SK-N-SH treated with all-trans-retinoic acid at 6 μM for 48 hours (cell line): Measurements from ENCODE around the gene DBF4.

Experiments used
- ATAC-seq: fragments of 200-7000 bp; cut with Tn5 transposase; 3 replicates; pipeline ENCODE4 v1.9.1; 2020; ENCODE audit warnings: mild to moderate bottlenecking, moderate library complexity
- ARNTL ChIP-seq: fragments of 450-650 bp; formaldehyde crosslinking; IDR thresholded peaks from 2 replicates; pipeline ENCODE4 v1.5.0; 2020; ENCODE audit warnings: low read depth, mild to moderate bottlenecking, moderate library complexity, borderline replicate concordance
- BACH2 ChIP-seq: fragments of 250-450 bp; sonication (Bioruptor Pico); IDR thresholded peaks from 2 replicates; pipeline ENCODE4 v1.9.0; 2021; ENCODE audit warnings: mild to moderate bottlenecking, borderline replicate concordance
- CSDC2 ChIP-seq: fragments of 250-450 bp; sonication (Bioruptor Pico); IDR thresholded peaks from 2 replicates; pipeline ENCODE4 v1.5.0; 2020; ENCODE audit warnings: mild to moderate bottlenecking, moderate library complexity
- ESRRG ChIP-seq: fragments of 250-450 bp; sonication (Bioruptor Pico); IDR thresholded peaks from 2 replicates; pipeline ENCODE4 v1.6.1; 2021; ENCODE audit warnings: mild to moderate bottlenecking
- GLIS3 ChIP-seq: fragments of 250-450 bp; sonication (Bioruptor Pico); IDR thresholded peaks from 2 replicates; pipeline ENCODE4 v1.5.0; 2020; ENCODE audit warnings: mild to moderate bottlenecking, moderate library complexity
- ISL1 ChIP-seq: fragments of 250-450 bp; sonication (Bioruptor Pico); IDR thresholded peaks from 2 replicates; pipeline ENCODE4 v2.1.2; 2022; ENCODE audit warnings: mild to moderate bottlenecking, moderate library complexity
- OSR1 ChIP-seq: fragments of 250-450 bp; sonication (Bioruptor Pico); IDR thresholded peaks from 2 replicates; pipeline ENCODE4 v1.8.0; 2022; ENCODE audit warnings: moderate library complexity, mild to moderate bottlenecking, inconsistent platforms
- PPARA ChIP-seq: fragments of 250-450 bp; sonication (Bioruptor Pico); IDR thresholded peaks from 2 replicates; pipeline ENCODE4 v1.5.0; 2020; ENCODE audit warnings: mild to moderate bottlenecking, borderline replicate concordance
- RARB ChIP-seq: fragments of 250-450 bp; sonication (Bioruptor Pico); IDR thresholded peaks from 2 replicates; pipeline ENCODE4 v1.8.0; 2021; ENCODE audit warnings: mild to moderate bottlenecking, moderate library complexity
- SNAI2 ChIP-seq: fragments of 250-450 bp; sonication (Bioruptor Pico); IDR thresholded peaks from 2 replicates; pipeline ENCODE4 v1.5.0; 2020; ENCODE audit warnings: mild to moderate bottlenecking, moderate library complexity
- TCF4 ChIP-seq: fragments of 250-450 bp; sonication (Bioruptor Pico); IDR thresholded peaks from 2 replicates; pipeline ENCODE4 v1.8.0; 2021; ENCODE audit warnings: mild to moderate bottlenecking, moderate library complexity, borderline replicate concordance
- TOX ChIP-seq: fragments of 250-450 bp; sonication (Bioruptor Pico); IDR thresholded peaks from 2 replicates; pipeline ENCODE4 v1.8.0; 2021; ENCODE audit warnings: mild to moderate bottlenecking, moderate library complexity, borderline replicate concordance
- ZC3H10 ChIP-seq: fragments of 250-450 bp; sonication (Bioruptor Pico); IDR thresholded peaks from 2 replicates; pipeline ENCODE4 v1.5.1; 2021; ENCODE audit warnings: mild to moderate bottlenecking, moderate library complexity
- ZFP3 ChIP-seq: fragments of 250-450 bp; sonication (Bioruptor Pico); IDR thresholded peaks from 2 replicates; pipeline ENCODE4 v1.5.0; 2020; ENCODE audit warnings: mild to moderate bottlenecking, moderate library complexity
- ZFP30 ChIP-seq: fragments of 450-650 bp; formaldehyde crosslinking; IDR thresholded peaks from 2 replicates; pipeline ENCODE4 v1.5.0; 2022; ENCODE audit warnings: mild to moderate bottlenecking, moderate library complexity
- ZNF565 ChIP-seq: fragments of 450-650 bp; formaldehyde crosslinking; conservative IDR thresholded peaks from 2 replicates; pipeline ENCODE4 v1.5.0; 2020; ENCODE audit warnings: low read depth, mild to moderate bottlenecking, moderate library complexity
- ZNF8 ChIP-seq: fragments of 450-650 bp; formaldehyde crosslinking; IDR thresholded peaks from 2 replicates; pipeline ENCODE4 v1.5.0; 2020; ENCODE audit warnings: mild to moderate bottlenecking, moderate library complexity
- TF ChIP-seq, protein P1 (sequence below): fragments of 250-450 bp; sonication (Bioruptor Pico); IDR thresholded peaks from 2 replicates; pipeline ENCODE4 v1.5.0; 2020; ENCODE audit warnings: mild to moderate bottlenecking, moderate library complexity
- TF ChIP-seq, protein P2 (sequence below): fragments of 250-450 bp; sonication (Bioruptor Pico); IDR thresholded peaks from 2 replicates; pipeline ENCODE4 v1.8.0; 2020; ENCODE audit warnings: mild to moderate bottlenecking, moderate library complexity, borderline replicate concordance
- TF ChIP-seq, protein P3 (sequence below): fragments of 250-450 bp; sonication (Bioruptor Pico); IDR thresholded peaks from 2 replicates; pipeline ENCODE4 v1.8.0; 2021; ENCODE audit warnings: low read depth, mild to moderate bottlenecking, moderate library complexity, borderline replicate concordance
- TF ChIP-seq, protein P4 (sequence below): fragments of 250-450 bp; sonication (Bioruptor Pico); IDR thresholded peaks from 2 replicates; pipeline ENCODE4 v1.5.1; 2021; ENCODE audit warnings: mild to moderate bottlenecking, moderate library complexity

The DBF4 gene

DNA sequence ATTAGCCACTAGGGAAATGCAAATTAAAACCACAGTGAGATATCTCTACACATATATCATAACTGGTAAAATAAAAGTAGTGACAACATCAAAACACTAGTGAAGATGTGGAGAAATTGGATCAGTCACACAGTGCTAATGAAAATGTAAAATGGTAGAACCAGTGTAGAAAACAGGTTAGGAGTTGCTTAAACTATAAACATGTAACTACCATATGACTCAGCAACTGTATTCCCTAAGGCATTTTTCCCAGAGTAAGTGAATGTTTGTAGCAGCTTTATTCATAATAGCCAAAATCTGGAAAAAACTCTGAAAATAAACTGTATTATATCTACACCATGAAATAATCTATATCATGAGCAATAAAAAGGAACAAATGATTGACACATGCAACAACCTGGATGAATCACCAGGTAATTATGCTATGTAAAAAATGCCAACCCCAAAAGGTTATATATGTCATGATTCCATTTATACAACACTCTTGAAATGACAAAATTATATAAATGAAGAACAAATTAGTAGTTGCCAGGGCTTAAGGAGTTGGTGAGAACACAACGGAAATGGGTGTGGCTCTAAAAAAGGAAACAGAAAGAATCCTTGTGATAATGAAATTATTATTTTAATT is 22.9 kb upstream of the DBF4 start:
- ATAC-seq, result no peak
- TF ChIP-seq SNAI2 (CRISPR knock-in tag), result no peak
- TF ChIP-seq ZC3H10 (CRISPR knock-in tag), result no peak
- TF ChIP-seq TCF4 (CRISPR knock-in tag), result no peak
- no peak for TF ChIP-seq GLIS3 (CRISPR knock-in tag)
- TF ChIP-seq, protein P1, sequence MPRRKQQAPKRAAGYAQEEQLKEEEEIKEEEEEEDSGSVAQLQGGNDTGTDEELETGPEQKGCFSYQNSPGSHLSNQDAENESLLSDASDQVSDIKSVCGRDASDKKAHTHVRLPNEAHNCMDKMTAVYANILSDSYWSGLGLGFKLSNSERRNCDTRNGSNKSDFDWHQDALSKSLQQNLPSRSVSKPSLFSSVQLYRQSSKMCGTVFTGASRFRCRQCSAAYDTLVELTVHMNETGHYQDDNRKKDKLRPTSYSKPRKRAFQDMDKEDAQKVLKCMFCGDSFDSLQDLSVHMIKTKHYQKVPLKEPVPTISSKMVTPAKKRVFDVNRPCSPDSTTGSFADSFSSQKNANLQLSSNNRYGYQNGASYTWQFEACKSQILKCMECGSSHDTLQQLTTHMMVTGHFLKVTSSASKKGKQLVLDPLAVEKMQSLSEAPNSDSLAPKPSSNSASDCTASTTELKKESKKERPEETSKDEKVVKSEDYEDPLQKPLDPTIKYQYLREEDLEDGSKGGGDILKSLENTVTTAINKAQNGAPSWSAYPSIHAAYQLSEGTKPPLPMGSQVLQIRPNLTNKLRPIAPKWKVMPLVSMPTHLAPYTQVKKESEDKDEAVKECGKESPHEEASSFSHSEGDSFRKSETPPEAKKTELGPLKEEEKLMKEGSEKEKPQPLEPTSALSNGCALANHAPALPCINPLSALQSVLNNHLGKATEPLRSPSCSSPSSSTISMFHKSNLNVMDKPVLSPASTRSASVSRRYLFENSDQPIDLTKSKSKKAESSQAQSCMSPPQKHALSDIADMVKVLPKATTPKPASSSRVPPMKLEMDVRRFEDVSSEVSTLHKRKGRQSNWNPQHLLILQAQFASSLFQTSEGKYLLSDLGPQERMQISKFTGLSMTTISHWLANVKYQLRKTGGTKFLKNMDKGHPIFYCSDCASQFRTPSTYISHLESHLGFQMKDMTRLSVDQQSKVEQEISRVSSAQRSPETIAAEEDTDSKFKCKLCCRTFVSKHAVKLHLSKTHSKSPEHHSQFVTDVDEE (CRISPR knock-in tag), result no peak
- no peak for TF ChIP-seq ISL1 (CRISPR knock-in tag)
- no peak for TF ChIP-seq OSR1
- TF ChIP-seq ZFP30 (CRISPR knock-in tag), result no peak
- TF ChIP-seq, protein P2, sequence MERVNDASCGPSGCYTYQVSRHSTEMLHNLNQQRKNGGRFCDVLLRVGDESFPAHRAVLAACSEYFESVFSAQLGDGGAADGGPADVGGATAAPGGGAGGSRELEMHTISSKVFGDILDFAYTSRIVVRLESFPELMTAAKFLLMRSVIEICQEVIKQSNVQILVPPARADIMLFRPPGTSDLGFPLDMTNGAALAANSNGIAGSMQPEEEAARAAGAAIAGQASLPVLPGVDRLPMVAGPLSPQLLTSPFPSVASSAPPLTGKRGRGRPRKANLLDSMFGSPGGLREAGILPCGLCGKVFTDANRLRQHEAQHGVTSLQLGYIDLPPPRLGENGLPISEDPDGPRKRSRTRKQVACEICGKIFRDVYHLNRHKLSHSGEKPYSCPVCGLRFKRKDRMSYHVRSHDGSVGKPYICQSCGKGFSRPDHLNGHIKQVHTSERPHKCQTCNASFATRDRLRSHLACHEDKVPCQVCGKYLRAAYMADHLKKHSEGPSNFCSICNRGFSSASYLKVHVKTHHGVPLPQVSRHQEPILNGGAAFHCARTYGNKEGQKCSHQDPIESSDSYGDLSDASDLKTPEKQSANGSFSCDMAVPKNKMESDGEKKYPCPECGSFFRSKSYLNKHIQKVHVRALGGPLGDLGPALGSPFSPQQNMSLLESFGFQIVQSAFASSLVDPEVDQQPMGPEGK (CRISPR knock-in tag), result no peak
- TF ChIP-seq, protein P3, sequence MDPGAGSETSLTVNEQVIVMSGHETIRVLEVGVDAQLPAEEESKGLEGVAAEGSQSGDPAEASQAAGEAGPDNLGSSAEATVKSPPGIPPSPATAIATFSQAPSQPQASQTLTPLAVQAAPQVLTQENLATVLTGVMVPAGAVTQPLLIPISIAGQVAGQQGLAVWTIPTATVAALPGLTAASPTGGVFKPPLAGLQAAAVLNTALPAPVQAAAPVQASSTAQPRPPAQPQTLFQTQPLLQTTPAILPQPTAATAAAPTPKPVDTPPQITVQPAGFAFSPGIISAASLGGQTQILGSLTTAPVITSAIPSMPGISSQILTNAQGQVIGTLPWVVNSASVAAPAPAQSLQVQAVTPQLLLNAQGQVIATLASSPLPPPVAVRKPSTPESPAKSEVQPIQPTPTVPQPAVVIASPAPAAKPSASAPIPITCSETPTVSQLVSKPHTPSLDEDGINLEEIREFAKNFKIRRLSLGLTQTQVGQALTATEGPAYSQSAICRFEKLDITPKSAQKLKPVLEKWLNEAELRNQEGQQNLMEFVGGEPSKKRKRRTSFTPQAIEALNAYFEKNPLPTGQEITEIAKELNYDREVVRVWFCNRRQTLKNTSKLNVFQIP (CRISPR knock-in tag), result no peak
- no peak for TF ChIP-seq ARNTL (CRISPR knock-in tag)
- TF ChIP-seq PPARA (CRISPR knock-in tag), result no peak
- no peak for TF ChIP-seq RARB (CRISPR knock-in tag)
- no peak for TF ChIP-seq ESRRG
- no peak for TF ChIP-seq ZFP3 (CRISPR knock-in tag)
- TF ChIP-seq, protein P4, sequence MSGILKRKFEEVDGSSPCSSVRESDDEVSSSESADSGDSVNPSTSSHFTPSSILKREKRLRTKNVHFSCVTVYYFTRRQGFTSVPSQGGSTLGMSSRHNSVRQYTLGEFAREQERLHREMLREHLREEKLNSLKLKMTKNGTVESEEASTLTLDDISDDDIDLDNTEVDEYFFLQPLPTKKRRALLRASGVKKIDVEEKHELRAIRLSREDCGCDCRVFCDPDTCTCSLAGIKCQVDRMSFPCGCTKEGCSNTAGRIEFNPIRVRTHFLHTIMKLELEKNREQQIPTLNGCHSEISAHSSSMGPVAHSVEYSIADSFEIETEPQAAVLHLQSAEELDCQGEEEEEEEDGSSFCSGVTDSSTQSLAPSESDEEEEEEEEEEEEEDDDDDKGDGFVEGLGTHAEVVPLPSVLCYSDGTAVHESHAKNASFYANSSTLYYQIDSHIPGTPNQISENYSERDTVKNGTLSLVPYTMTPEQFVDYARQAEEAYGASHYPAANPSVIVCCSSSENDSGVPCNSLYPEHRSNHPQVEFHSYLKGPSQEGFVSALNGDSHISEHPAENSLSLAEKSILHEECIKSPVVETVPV (CRISPR knock-in tag), result no peak
- TF ChIP-seq TOX (CRISPR knock-in tag), result no peak
- no peak for TF ChIP-seq BACH2 (CRISPR knock-in tag)
- no peak for TF ChIP-seq ZNF565 (CRISPR knock-in tag)
- TF ChIP-seq CSDC2 (CRISPR knock-in tag), result no peak

DNA sequence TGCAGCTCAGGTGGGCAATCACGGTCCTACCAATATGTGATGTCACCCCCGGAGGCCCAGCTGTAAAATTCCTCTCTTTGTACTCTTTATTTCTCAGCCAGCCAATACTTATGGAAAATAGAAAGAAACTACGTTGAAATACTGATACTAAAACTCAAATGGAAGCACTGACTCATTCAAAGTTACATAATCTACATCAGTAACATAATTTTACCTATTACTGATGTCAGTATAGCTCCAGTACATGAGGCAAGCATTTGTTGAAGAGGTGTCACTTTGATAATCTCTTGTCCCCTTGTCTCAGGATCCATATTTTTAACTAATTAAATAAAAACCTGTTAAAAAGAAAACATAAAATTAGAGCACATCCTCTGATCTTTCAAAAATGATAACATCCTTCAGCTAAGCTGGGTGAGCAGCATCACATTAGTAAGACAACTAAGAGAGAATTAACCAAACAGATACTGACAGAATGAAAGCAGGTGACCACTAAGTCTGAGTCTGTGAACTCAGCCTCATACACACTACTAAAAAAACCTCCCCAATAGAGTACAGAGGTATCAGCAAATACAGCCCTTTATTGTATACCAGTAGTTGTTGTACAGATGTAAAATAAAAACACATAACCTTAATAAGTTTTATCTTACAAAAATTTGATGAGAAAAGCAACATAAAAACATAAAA is 17.7 kb upstream of the DBF4 start:
- TF ChIP-seq ZFP3 (CRISPR knock-in tag), result no peak
- no peak for TF ChIP-seq ARNTL (CRISPR knock-in tag)
- no peak for TF ChIP-seq TCF4 (CRISPR knock-in tag)
- TF ChIP-seq ZNF8 (CRISPR knock-in tag), result no peak
- TF ChIP-seq PPARA (CRISPR knock-in tag), result no peak
- TF ChIP-seq, protein P1 (CRISPR knock-in tag), result no peak
- no peak for TF ChIP-seq RARB (CRISPR knock-in tag)
- TF ChIP-seq CSDC2 (CRISPR knock-in tag), result no peak
- TF ChIP-seq, protein P3 (CRISPR knock-in tag), result no peak
- no peak for TF ChIP-seq ZFP30 (CRISPR knock-in tag)
- TF ChIP-seq TOX (CRISPR knock-in tag), result no peak
- TF ChIP-seq, all 23 proteins: peak for 0
- ATAC-seq, result no peak
